ENCODE measurements around the gene MEIS3. TPM values are rescaled to one million over a fixed set of nuclear protein-coding genes. Genes with fewer than 3 reads are reported as not detected.
"Not testable (repeated sequence)": the region's sequence is repeated elsewhere in the genome, so short reads cannot be mapped to it uniquely, and the experiment has no call there.

Gene MEIS3
- total RNA-seq, 2 donors from 2014 or later = 24.3 to 26.0 TPM

DNA sequence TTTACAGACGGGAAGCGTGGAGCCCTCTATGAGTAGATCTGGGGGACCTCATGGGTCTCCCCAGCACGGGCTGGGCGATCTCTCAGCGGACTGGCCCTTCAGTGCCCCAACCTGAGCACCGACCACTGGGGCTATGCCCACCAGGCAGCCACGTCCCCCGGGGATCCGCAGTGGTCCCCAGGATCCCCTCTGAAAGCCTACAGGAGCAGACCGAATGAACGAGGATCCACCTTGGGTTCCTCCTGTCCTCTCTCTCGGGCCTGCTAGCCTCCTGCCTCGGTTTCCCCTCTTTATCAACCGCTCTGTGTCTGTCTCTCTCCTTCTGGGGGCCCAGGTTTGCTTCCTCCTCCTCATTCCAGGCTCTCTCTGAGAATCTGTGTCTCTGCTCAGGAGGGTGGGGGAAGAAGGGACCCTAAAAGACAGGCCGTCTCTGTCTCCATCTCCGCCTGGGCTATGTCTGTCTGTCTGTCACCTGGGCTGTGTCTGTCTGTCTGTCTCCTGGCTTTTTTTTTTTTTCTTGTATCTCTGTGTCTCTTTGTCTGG is 2.0 kb upstream of the MEIS3 start:
- intact Hi-C loops (cut with DNase I) = loop anchor here in 1 of 2 donors (10.0 kb wide), 1 partner anchor 127 kb away; no protein-coding TSS in a partner anchor
- DNase-seq (ENCODE audit: low spot score) = no peak

DNA sequence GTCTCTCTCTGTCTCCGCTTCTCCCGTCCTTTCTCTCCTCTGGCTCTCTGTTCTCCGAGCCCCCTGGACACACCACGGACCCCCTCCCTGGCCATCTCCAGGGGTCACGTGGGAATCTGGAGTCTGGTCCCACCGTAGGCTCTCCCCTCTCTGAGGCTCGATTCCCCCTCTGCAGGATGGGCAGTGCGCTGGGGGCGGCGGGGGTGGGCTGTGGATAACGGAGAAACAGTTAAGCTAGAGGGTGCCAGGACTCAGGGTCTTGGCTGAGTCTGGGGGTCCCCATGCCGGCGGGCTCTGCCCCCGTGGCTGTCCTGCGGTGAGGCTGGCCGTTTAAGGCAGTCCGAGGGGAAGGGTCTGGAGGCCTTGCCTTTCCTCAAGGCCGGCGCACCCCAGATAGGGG is 462 bp upstream of the MEIS3 start:
- intact Hi-C loops (cut with DNase I) = loop anchor here in 1 of 2 donors (10.0 kb wide), 1 partner anchor 125 kb away; no protein-coding TSS in a partner anchor
- no peak for DNase-seq (ENCODE audit: low spot score)

DNA sequence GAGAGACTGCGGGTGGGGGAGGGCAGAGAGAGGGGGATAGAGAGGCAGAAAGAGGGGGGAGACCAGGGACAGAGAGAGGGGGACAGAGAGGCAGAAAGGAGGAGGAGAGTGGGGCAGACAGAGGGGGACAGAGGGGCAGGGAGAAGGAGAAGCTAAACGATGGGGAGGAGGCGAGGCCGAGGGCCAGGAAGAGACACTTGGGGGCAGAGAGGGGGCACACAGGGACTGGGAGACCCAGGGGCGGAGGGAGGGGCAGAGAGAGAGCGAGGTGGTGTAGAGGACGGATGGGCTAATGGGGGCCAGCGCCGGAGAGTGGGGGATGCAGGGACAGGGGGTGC is 666 bp downstream of the MEIS3 start:
- intact Hi-C loops (cut with DNase I) = no loop called here
- no peak for DNase-seq (ENCODE audit: low spot score)

DNA sequence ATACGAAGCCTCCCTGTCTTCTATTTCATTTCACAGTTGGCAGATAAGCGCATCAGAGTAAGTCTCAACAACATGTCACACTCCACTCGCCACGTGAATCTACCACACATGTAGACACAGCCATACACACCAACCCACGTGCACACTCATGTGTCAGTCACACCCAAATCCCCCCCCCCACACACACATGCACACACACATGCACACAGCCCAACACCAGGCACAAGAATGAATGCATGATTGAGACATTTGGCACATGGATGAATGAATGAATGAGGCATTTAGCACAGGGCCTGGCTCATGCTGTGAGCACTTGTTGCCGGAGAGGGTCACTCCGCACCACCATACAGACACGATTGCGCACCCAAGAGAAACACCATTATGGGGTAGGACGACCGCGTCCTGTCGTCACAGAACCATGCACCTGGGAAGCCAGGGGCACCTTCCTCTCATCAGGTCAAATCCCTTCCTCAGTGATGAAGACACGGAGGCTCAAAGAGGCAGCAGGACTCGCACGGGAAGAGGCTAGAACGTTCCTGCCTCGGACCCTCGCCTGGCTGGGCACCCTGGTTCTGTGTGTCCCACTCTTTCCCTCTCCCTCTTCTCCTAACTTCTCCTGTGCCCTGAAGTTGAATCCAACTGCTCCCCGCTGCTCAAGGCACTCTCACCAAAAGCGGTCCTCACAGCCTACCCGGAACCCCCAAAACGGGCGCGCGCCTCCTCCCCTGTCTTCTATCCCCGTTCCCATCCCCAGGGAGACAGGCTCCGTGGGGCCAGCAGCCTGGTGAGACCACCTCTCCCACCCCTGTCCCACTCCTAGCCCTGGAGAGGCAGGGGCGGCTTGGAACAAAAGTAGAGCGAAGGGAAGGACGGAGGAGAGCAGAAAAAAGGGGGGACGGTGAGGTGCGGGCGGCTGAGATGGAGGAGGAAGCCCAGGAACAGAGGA is 1.3 kb downstream of the MEIS3 start:
- DNase-seq (ENCODE audit: low spot score) = no peak
- intact Hi-C loops (cut with DNase I) = no loop called here

DNA sequence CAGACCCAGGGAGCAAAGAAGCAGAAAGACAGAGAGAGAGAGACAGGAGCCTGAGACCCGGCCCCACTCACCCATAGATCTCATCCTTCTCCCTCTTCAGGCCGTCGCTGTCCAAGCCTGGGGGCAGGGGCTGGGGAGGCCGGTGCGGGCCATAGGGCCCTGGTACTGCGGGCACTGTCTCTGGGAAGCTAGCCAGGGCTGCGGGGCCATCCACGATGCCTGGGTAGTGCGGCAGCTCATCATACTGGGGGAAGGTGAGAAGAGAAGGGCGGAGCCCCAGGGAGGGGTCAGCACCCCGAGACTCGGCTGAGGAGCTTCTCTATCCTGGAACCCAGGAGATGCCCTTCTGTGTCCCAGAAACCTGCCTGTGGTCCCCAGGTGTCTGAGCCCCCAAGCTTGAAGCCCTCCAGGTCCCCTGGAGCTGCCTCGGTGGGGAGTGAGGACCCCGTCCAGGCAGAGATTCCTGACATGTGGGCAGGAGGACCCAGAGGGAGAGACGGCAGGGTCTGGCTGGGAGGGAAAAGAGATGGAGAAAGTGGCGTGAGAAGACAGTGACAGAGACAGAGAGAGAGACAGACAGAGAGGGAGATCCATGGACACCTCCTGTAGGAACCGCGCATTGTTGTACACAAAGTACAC is 2.1 kb downstream of the MEIS3 start:
- intact Hi-C loops (cut with DNase I) = no loop called here
- no peak for DNase-seq (ENCODE audit: low spot score)

DNA sequence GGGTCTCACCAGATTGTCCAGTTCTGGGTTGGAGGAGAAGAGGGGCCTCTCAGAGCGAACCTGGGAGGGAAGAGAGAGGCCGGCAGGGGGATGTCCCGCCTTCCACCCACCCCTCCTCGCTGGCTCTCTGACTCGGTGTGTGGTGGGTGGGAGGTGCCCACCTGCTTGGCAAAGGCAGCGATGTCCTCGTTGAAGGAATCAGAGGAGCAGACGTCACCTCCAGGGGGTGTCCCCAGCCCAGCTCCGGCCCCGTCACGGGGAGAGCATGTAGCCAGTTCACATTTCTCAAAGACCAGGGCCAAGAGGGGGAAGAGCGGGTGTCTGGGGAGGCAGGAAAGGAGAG is 2.7 kb downstream of the MEIS3 start:
- intact Hi-C loops (cut with DNase I) = no loop called here

DNA sequence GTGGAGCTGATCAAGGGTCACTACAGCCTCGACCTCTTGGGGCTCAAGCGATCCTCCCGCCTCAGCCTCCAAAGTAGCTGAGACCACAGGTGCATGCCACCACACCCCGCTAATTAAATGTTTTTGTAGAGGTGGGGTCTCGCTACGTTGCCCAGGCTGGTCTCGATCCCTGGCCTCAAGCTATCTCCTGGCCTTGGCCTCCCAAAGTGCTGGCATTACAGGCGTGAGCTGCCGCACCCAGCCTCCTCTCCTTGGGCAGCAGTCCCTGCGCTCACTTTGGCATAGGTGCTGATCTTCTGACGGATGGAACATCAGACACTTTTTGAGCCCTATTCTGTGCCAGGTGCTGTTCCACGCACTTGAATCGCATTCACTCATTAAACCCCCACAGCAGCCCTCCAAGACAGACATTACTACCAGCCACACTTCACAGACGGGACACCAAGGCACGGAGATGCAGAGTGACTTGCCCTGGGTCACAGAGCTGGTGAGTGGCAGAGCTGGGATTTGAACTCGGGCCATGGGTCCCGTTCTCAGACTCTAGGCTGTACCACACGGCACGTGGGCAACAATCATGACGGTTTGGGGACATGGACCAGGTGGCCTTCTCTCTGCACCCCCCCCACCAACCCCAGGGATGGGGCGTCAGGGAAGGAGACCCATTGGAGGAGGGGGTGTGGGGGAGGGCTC is 3.2 kb downstream of the MEIS3 start:
- no peak for DNase-seq (ENCODE audit: low spot score)

More for the DNA sequence above, 2.7 kb downstream of the MEIS3 start:
- no peak for DNase-seq (ENCODE audit: low spot score)

DNA sequence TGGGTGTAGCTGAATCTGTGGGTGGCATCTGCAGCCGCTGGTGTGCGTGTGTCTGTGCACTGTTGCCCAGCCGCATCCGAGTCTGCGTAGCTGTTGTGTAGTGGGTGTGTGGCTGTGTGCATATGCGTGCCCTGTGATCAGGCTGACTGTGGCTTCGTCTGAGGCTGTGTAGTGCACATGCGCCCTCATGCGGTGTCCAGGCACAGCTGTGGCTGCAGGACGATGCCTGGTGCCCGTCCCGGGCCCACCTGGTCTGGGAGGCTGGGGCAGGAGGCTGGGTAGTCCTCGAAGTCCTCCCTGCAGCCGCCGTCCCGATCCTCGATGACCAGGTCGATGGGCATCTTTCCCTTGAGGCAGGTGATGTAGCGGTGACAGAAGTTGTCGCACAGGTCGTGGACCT is 4.9 kb downstream of the MEIS3 start:
- intact Hi-C loops (cut with DNase I) = loop anchor here in 1 of 2 donors (5.0 kb wide), 1 partner anchor 658 kb away; no protein-coding TSS in a partner anchor
- DNase-seq (ENCODE audit: low spot score) = no peak

More for the DNA sequence above, 3.2 kb downstream of the MEIS3 start:
- intact Hi-C loops (cut with DNase I) = no loop called here

DNA sequence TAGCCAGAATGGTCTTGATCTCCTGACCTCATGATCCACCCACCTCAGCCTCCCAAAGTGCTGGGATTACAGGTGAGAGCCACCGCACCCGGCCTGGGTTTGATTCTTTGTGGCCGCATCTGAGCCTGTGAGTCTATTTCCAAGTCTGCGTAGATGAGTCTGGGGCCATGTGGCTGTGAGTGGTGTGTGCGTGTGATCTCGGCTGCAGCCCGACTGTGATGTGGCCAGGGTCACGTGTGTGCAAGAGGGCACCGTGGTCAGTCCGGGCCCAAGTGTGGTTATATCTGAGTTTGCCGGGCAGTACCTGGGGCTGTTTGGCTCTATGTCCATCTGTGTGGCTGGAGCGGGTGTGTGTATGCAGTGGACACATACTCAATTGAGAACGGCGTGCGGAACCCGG is 5.4 kb downstream of the MEIS3 start:
- intact Hi-C loops (cut with DNase I) = loop anchor here in 1 of 2 donors (5.0 kb wide), 1 partner anchor 658 kb away; no protein-coding TSS in a partner anchor
- DNase-seq (ENCODE audit: low spot score) = no peak

DNA sequence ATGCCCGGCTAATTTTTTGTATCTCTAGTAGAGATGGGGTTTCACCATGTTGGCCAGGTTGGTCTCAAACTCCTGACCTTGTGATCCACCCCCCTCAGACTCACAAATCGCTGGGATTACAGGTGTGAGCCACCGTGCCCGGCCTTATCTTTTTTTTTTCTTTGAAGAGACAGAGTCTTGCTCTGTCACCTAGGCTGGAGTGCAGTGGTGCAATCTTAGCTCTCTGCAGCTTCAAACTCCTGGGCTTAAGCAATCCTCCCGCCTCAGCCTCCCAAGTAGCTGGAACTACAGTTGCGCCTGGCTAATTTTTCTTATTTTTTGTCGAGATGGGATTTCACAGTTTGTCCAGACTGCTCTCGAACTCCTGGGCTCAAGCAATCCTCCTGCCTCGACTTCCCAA is 7.6 kb downstream of the MEIS3 start:
- not testable (repeated sequence) for DNase-seq (ENCODE audit: low spot score)
- intact Hi-C loops (cut with DNase I) = loop anchor here in 1 of 2 donors (5.0 kb wide), 1 partner anchor 661 kb away; no protein-coding TSS in a partner anchor

DNA sequence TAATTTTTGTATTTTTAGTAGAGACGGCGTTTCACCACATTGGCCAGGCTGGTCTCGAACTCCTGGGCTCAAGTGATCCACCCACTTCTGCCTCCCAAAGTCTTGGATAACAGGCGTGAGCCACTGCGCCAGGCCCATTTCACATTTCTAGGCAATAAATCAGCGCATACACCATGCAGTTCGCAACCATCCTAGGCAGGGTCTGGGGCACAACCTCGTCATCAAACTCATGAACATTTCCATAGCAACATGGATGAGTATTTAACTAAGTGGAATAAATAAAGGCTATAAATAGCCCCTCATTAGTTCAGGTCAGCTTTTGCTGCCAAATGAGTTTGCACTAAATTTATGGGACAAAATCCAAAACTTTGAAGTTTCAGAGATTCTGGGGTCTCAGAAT is 8.2 kb downstream of the MEIS3 start:
- intact Hi-C loops (cut with DNase I) = loop anchor here in 1 of 2 donors (5.0 kb wide), 1 partner anchor 661 kb away; no protein-coding TSS in a partner anchor
- DNase-seq (ENCODE audit: low spot score) = no peak

DNA sequence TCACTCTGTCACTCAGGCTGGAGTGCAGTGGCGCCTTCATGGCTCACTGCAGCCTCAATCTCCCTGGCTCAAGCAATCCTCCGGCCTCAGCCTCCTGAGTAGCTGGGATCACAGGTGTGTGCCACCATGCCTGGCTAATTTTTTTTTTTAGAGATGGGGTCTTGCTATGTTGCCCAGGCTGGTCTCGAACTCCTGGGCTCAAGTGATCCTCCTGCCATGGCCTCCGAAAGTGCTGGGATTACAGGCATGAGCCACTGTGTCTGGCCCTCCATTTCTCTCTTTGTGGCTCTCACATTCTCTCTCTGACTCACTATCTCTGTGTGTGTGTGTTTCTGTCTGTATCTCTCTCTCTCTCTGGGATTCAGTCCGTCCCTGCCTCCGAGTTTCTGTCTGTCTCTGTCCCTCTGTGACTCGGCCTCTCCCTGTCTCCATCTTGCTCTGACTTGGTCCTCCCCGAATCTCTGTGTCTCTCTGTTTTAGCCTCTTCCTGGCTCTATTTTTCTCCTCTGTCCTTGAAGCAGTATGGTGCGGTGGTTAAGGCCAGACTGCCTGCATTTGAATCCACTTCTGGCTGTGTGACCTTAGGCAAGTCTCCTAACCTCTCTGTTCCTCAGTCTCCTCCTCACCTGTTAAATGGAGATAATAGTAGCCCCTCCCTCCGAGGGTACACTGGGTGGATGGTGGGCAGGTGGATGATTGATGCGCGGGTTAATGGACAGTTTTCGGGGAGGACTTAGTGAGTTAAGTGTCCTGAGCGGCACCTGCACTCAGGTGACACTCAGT is 11.0 kb downstream of the MEIS3 start:
- intact Hi-C loops (cut with DNase I) = no loop called here
- no peak for DNase-seq (ENCODE audit: low spot score)

DNA sequence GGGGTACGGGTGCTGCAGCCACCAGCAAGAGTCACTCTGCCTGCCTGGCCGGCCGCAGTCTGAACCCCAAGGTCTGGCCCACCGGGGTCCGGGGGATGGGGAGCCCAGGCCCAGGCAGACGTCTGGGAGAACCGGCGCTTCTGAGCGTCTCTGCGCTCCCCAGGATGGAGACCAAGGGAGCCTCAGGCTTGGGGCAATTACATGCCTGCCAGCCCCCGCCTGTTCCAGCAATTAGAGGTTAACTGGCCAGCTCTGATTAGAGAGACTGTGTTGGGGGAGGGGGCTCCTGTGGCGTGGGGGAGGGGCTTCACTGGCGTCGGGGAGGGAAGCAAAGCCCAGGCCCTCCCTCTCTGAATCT is 11.9 kb downstream of the MEIS3 start:
- no peak for DNase-seq (ENCODE audit: low spot score)
- intact Hi-C loops (cut with DNase I) = no loop called here

DNA sequence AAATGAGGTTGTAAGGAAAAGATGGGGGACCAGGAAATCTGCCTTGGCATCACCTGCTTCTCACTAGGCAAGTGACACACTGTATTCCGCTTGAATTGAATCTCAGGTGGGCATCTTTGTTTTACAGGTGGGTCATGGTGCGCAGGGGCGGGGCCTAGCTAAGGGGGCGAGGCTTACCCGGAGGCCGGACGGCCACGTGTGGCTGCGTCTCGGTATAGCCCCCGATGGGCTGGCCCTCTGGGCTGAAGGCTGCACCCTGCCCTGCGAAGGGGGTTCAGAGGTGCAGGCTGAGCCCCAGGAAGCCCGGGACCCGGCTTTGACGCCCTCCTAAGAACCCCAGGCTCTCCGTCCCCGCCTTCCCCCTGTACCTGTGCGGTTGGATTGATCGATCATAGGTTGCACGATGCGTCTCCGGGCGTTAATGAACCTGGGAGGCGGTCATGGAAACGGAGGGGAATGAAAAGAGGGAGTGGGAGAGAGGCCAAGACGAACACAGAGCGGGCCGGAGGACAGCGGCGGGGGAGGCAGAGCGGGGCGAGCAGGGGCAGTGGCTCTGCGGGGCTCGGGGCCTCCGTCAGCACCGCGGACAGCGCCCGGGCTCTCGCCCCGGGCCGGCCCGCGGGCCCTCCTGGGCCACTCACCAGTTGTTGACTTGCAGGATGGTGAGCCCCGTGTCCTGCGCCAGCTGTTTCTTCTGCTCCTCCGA is 12.5 kb downstream of the MEIS3 start:
- DNase-seq (ENCODE audit: low spot score) = no peak
- intact Hi-C loops (cut with DNase I) = no loop called here

DNA sequence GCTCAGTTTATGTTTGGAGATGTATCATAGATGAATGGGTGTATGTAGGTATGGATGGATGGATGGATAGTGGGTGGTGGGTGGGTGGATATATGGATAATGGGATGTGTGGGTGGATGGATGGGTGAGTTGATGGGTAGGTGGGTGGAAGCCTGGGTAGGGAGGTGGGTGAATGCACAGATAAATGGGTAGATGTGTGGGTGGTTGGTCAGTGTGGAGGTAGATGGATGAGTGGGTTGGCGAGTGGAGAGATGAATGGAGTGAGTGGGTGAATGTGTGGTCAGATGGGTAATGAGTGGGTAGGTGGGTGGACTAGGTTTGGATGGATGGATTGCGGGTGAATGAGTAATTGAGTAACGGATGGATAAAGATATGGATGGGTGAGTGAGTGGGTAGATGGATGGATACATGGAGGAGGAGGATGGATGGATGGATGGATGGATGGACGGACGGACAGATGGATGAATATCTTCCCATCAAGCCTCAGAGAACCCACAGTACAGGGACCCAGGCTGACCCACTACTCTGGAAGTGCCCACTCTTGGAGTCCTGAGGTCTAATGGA is 13.4 kb downstream of the MEIS3 start:
- intact Hi-C loops (cut with DNase I) = no loop called here
- no peak for DNase-seq (ENCODE audit: low spot score)

DNA sequence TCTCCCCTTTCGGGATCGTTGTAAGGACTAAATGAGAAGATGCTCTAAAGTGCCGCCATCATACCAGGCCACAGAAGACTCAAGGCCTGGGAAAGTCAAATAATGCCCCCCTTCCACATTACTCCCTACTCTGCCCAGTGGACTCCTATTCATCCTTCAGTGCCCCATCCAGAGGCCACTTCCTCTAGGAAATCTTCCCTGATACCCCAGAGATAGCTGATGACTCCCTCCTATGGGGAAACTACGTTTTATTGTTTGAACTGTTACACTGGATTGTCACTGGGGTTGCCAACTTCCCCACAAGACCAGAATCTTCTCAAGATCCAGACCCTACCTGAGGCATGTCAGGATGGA is 14.2 kb downstream of the MEIS3 start:
- DNase-seq (ENCODE audit: low spot score) = no peak
- intact Hi-C loops (cut with DNase I) = no loop called here

DNA sequence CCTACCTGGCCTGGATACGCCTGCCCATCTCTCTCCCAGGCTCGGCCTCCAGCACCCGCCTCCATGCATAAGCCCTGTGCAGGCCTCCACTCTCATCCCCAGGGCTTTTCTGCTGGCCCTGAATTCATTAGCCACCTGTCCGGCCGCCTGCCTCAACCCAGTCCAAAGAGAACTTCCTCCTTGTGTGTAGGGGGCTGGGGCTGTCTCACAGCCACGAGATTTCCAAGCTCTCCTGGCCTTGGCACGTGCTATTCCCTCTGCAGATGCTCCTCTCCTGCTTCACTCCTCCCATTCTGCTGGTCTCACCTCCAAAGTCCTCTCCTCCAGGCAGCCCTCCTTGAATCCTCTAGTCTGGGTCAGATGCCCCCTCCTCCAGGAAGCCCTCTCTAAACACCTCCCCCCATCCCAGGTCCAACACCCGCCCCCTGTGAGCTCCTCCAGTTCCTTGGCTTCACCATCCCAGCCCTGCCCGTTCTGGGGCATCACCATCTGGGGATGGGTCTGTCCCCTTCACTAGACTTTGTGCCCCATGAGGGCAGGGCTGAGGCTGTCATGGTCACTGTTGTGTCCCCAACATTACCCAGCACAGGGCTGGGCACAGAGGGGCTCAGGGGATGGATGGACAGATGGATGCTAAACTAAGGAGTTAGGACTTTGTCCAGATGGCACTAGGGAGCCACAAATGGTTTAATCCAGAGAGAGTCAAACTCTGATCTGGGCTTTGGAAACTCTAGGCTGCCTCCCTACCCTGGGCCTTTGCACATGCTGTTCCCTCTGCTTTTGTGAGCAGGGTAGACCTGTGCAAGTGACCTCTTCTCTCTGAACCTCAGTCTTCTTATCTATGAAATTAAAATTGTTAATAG is 14.8 kb downstream of the MEIS3 start:
- intact Hi-C loops (cut with DNase I) = loop anchor here in 1 of 2 donors (5.0 kb wide), 1 partner anchor 352 kb away; no protein-coding TSS in a partner anchor
- no peak for DNase-seq (ENCODE audit: low spot score)

All from posterior vena cava (tissue), 2 donors.